Loucy (cell line): ENCODE measurements around the gene ACTL6B.

Source experiments
- CTCF ChIP-seq: fragments of 200-600 bp; sonication (generic); conservative IDR thresholded peaks from 2 replicates; pipeline ENCODE4 v1.5.1; 2014; ENCODE audit warnings: mild to moderate bottlenecking, antibody characterized with exemption, low read length
- EZH2phosphoT487 ChIP-seq: fragments of 200-600 bp; IDR thresholded peaks from 2 replicates; pipeline ENCODE4 v1.6.1; 2018; ENCODE audit warnings: antibody characterized with exemption, mild to moderate bottlenecking, moderate library complexity, borderline replicate concordance

- no peak for TF ChIP-seq CTCF
- no peak for TF ChIP-seq EZH2phosphoT487
Measured at GRCh38 chr7:100627238-100627549, 29.1 kb downstream of the ACTL6B start.
